ENCODE data around the gene SEMA5A.

Gene SEMA5A

GRCh38 chr5:9431151-9431495 lies 114.8 kb downstream of the SEMA5A start:
- no peak overlapping the region for H3K4me3 ChIP-seq (ENCODE audit: control insufficient read depth, low read depth, low read length)
- no peak for DNase-seq (ENCODE audit: low read depth)
- TF ChIP-seq CTCF (conservative IDR thresholded peaks at IDR 0.05; ENCODE audit: control insufficient read depth, insufficient read depth, low read depth, low read length): no peak

GRCh38 chr5:9430306-9430705 lies 115.6 kb downstream of the SEMA5A start:
- no peak overlapping the region for H3K4me3 ChIP-seq (ENCODE audit: control insufficient read depth, low read depth, low read length)
- no peak for TF ChIP-seq CTCF (conservative IDR thresholded peaks at IDR 0.05; ENCODE audit: control insufficient read depth, insufficient read depth, low read depth, low read length)
- DNase-seq (ENCODE audit: low read depth): peak; percentile 7

GRCh38 chr5:9429691-9430215 lies 116.1 kb downstream of the SEMA5A start:
- no peak overlapping the region for H3K4me3 ChIP-seq (ENCODE audit: control insufficient read depth, low read depth, low read length)
- no peak for TF ChIP-seq CTCF (conservative IDR thresholded peaks at IDR 0.05; ENCODE audit: control insufficient read depth, insufficient read depth, low read depth, low read length)
- DNase-seq (ENCODE audit: low read depth): no peak

GRCh38 chr5:9428272-9428671 lies 117.6 kb downstream of the SEMA5A start:
- DNase-seq (ENCODE audit: low read depth): no peak
- H3K4me3 ChIP-seq (ENCODE audit: control insufficient read depth, low read depth, low read length): no peak overlapping the region
- no peak for TF ChIP-seq CTCF (conservative IDR thresholded peaks at IDR 0.05; ENCODE audit: control insufficient read depth, insufficient read depth, low read depth, low read length)

GRCh38 chr5:9425710-9426109 lies 120.2 kb downstream of the SEMA5A start:
- H3K4me3 ChIP-seq (ENCODE audit: control insufficient read depth, low read depth, low read length): no peak overlapping the region
- DNase-seq (ENCODE audit: low read depth): no peak
- TF ChIP-seq CTCF (conservative IDR thresholded peaks at IDR 0.05; ENCODE audit: control insufficient read depth, insufficient read depth, low read depth, low read length): no peak

GRCh38 chr5:9423571-9423970 lies 122.3 kb downstream of the SEMA5A start:
- no peak overlapping the region for H3K4me3 ChIP-seq (ENCODE audit: control insufficient read depth, low read depth, low read length)
- peak; percentile 63 for DNase-seq (ENCODE audit: low read depth)
- TF ChIP-seq CTCF (conservative IDR thresholded peaks at IDR 0.05; ENCODE audit: control insufficient read depth, insufficient read depth, low read depth, low read length): no peak

GRCh38 chr5:9421884-9422283 lies 124.0 kb downstream of the SEMA5A start:
- DNase-seq (ENCODE audit: low read depth): no peak

More at GRCh38 chr5:9421884-9422283, 124.0 kb downstream of the SEMA5A start:
- no peak overlapping the region for H3K4me3 ChIP-seq (ENCODE audit: control insufficient read depth, low read depth, low read length)
- no peak for TF ChIP-seq CTCF (conservative IDR thresholded peaks at IDR 0.05; ENCODE audit: control insufficient read depth, insufficient read depth, low read depth, low read length)

Measured in fibroblast of mammary gland (primary cell).